GM23338 (cell line): ENCODE data around the gene CCDC59. TPM values are rescaled to one million over a fixed set of nuclear protein-coding genes. Genes with fewer than 3 reads are reported as not detected.

Experiments used
- ATAC-seq: fragments of 200-7000 bp; cut with Tn5 transposase; 3 replicates; pipeline ENCODE4 v1.9.1; 2020
- DNase-seq: peaks from one replicate; pipeline ENCODE4 v3.0.0-alpha.2; 2015; ENCODE audit warnings: low spot score
- H2AFZ ChIP-seq: fragments of 200-600 bp; sonication (generic); 2 replicates; pipeline ENCODE4 v1.8.0; 2016; ENCODE audit warnings: antibody characterized with exemption, mild to moderate bottlenecking, moderate library complexity
- H3F3A ChIP-seq: fragments of 200-600 bp; sonication (generic); replicated peaks from 2 replicates; pipeline ENCODE4 v1.8.0; 2017; ENCODE audit warnings: antibody characterized with exemption, mixed run types, low read depth
- H3K27ac ChIP-seq: fragments of 200-600 bp; sonication (generic); 2 replicates; pipeline ENCODE4 v1.6.1; 2016; ENCODE audit warnings: low read depth
- H3K27me3 ChIP-seq: fragments of 200-600 bp; sonication (generic); 2 replicates; pipeline ENCODE4 v1.8.0; 2016; ENCODE audit warnings: mild to moderate bottlenecking, mixed run types, moderate library complexity; ENCODE audit not compliant: insufficient read depth
- H3K36me3 ChIP-seq: fragments of 200-600 bp; sonication (generic); 2 replicates; pipeline ENCODE4 v1.8.0; 2016; ENCODE audit warnings: mild to moderate bottlenecking; ENCODE audit not compliant: insufficient read depth
- H3K4me1 ChIP-seq: fragments of 200-600 bp; sonication (generic); 2 replicates; pipeline ENCODE4 v1.8.0; 2016; ENCODE audit warnings: mild to moderate bottlenecking, moderate library complexity; ENCODE audit not compliant: insufficient read depth
- H3K4me2 ChIP-seq: fragments of 200-600 bp; sonication (generic); 2 replicates; pipeline ENCODE4 v1.7.1; 2017; ENCODE audit warnings: mixed run types
- H3K4me3 ChIP-seq: fragments of 200-600 bp; sonication (generic); 2 replicates; pipeline ENCODE4 v1.6.1; 2016; ENCODE audit warnings: mixed run types
- H3K79me2 ChIP-seq: fragments of 200-600 bp; sonication (generic); replicated peaks from 2 replicates; pipeline ENCODE4 v1.8.0; 2017; ENCODE audit warnings: mild to moderate bottlenecking; ENCODE audit not compliant: insufficient read depth
- H3K9me2 ChIP-seq: fragments of 200-600 bp; sonication (generic); 2 replicates; pipeline ENCODE4 v1.8.0; 2017; ENCODE audit not compliant: insufficient read depth
- H4K20me1 ChIP-seq: fragments of 200-600 bp; sonication (generic); replicated peaks from 2 replicates; pipeline ENCODE4 v1.8.0; 2017; ENCODE audit warnings: mild to moderate bottlenecking; ENCODE audit not compliant: insufficient read depth
- H3K27ac Mint-ChIP-seq: 2 replicates; pipeline ENCODE4 v1.8.0; 2020; ENCODE audit warnings: inconsistent platforms, mild to moderate bottlenecking, moderate library complexity, mixed read lengths
- H3K27me3 Mint-ChIP-seq: 3 replicates; pipeline ENCODE4 v1.8.0; 2022; ENCODE audit warnings: low read depth, mild to moderate bottlenecking, moderate library complexity, mixed read lengths, inconsistent platforms; ENCODE audit not compliant: insufficient read depth, poor library complexity
- H3K36me3 Mint-ChIP-seq: 3 replicates; pipeline ENCODE4 v1.8.0; 2021; ENCODE audit warnings: low read depth, mild to moderate bottlenecking, inconsistent platforms, moderate library complexity, mixed read lengths
- H3K4me1 Mint-ChIP-seq: 3 replicates; pipeline ENCODE4 v1.8.0; 2020; ENCODE audit warnings: mild to moderate bottlenecking, inconsistent platforms, mixed read lengths
- H3K4me3 Mint-ChIP-seq: 3 replicates; pipeline ENCODE4 v1.8.0; 2021; ENCODE audit warnings: moderate library complexity, mild to moderate bottlenecking, inconsistent platforms, mixed read lengths
- H3K9me3 Mint-ChIP-seq: 3 replicates; pipeline ENCODE4 v1.8.0; 2020; ENCODE audit warnings: moderate library complexity, mild to moderate bottlenecking, inconsistent platforms, mixed read lengths
- CREB1 ChIP-seq: fragments of 250-450 bp; sonication (Bioruptor Pico); IDR thresholded peaks from 2 replicates; pipeline ENCODE4 v1.5.0; 2020; ENCODE audit warnings: low read depth, mild to moderate bottlenecking, moderate library complexity
- CTCF ChIP-seq, 2 experiments: fragments of 200-600 bp in 1 of 2; sonication (generic) in 1 of 2; conservative IDR thresholded peaks; 2 replicates each; pipeline versions ENCODE4 v1.5.1 to v1.6.1; 2016 to 2017; ENCODE audit warnings: antibody characterized with exemption in 2 of 2, low read depth in 2 of 2, mild to moderate bottlenecking in 2 of 2, moderate library complexity in 1 of 2
- ETS1 ChIP-seq: IDR thresholded peaks from 2 replicates; pipeline ENCODE4 v1.6.1; 2016; ENCODE audit warnings: antibody characterized with exemption
- EZH2 ChIP-seq: fragments of 200-600 bp; sonication (generic); IDR thresholded peaks from one replicate; pipeline ENCODE4 v1.8.0; 2017; ENCODE audit warnings: antibody characterized with exemption, mild to moderate bottlenecking, low read depth; ENCODE audit not compliant: unreplicated experiment
- EZH2phosphoT487 ChIP-seq: fragments of 200-600 bp; sonication (generic); IDR thresholded peaks from one replicate; pipeline ENCODE4 v1.8.1; 2018; ENCODE audit warnings: antibody characterized with exemption; ENCODE audit not compliant: unreplicated experiment
- JUNB ChIP-seq: IDR thresholded peaks from one replicate; pipeline ENCODE4 v1.6.1; 2016; ENCODE audit warnings: antibody characterized with exemption; ENCODE audit not compliant: unreplicated experiment
- NANOG ChIP-seq: IDR thresholded peaks from 2 replicates; pipeline ENCODE4 v1.6.1; 2016; ENCODE audit warnings: antibody characterized with exemption, borderline replicate concordance
- POLR2AphosphoS5 ChIP-seq: IDR thresholded peaks from 2 replicates; pipeline ENCODE4 v1.6.1; 2016; ENCODE audit warnings: antibody characterized with exemption, low read depth
- REST ChIP-seq: IDR thresholded peaks from one replicate; pipeline ENCODE4 v1.6.1; 2018; ENCODE audit warnings: antibody characterized with exemption; ENCODE audit not compliant: unreplicated experiment
- STAT1 ChIP-seq: IDR thresholded peaks from one replicate; pipeline ENCODE4 v1.6.1; 2016; ENCODE audit warnings: antibody characterized with exemption; ENCODE audit not compliant: unreplicated experiment
- ZNF114 ChIP-seq: fragments of 250-450 bp; sonication (Bioruptor Pico); IDR thresholded peaks from 2 replicates; pipeline ENCODE4 v1.5.0; 2020; ENCODE audit warnings: mild to moderate bottlenecking, moderate library complexity
- ZNF331 ChIP-seq: fragments of 250-450 bp; sonication (Bioruptor Pico); IDR thresholded peaks from 2 replicates; pipeline ENCODE4 v1.5.0; 2020; ENCODE audit warnings: low read depth, mild to moderate bottlenecking, moderate library complexity
- ZNF462 ChIP-seq: fragments of 250-450 bp; sonication (Bioruptor Pico); IDR thresholded peaks from 2 replicates; pipeline ENCODE4 v1.5.0; 2020; ENCODE audit warnings: mild to moderate bottlenecking, moderate library complexity
- polyA plus RNA-seq: library from polyadenylated mRNA; unstranded; fragments of >200 nt; fragmentation: Nextera tagmentation; extraction: Ambion mirVana; gene quantifications from 2 replicates; pipeline ENCODE4 v1.2.1, GENCODE V29; 2016
- total RNA-seq: library from RNA; depleted of rRNA; stranded (reverse); fragments of >200 nt; shearing (Covaris generic); gene quantifications from 2 replicates; pipeline ENCODE4 v1.2.3, GENCODE V29; 2014

The CCDC59 gene
- total and polyA plus RNA-seq, 2 experiments from 2014 or later = 52.2 to 197 TPM

GRCh38 chr12:82327861-82328260 lies 30.3 kb downstream of the CCDC59 start:
- Mint-ChIP-seq H3K27me3 (no peaks in the 10 kb centered on the region), H3K4me1 (peaks cover 14% of the 10 kb centered on the region; the same call in 2 of the 3 replicates), H3K27ac (no peak overlapping the region), H3K4me3 (no peak overlapping the region), H3K9me3 (no peaks in the 10 kb centered on the region; the same call in 2 of the 3 replicates), H3K36me3 (no peaks in the 10 kb centered on the region)
- no peaks in the 10 kb centered on the region for H3K36me3 ChIP-seq
- no peaks in the 10 kb centered on the region for H3K27me3 ChIP-seq
- no peak overlapping the region for H3K4me3 ChIP-seq
- no peaks in the 10 kb centered on the region for H3F3A ChIP-seq
- no peak overlapping the region for H3K27ac ChIP-seq
- DNase-seq = no peak
- no peaks in the 10 kb centered on the region for H3K4me1 ChIP-seq
- no peak for TF ChIP-seq ZNF114 (CRISPR knock-in tag)
- no peak for TF ChIP-seq EZH2
- TF ChIP-seq JUNB = no peak
- no peak for TF ChIP-seq CTCF (conservative IDR thresholded peaks at IDR 0.05; ENCODE audit: low read depth in 2 of 2)
- TF ChIP-seq EZH2phosphoT487 = no peak
- no peak for TF ChIP-seq STAT1
- no peak for TF ChIP-seq REST
- no peak for TF ChIP-seq CREB1
- no peak for TF ChIP-seq ZNF462 (CRISPR knock-in tag)
- TF ChIP-seq ZNF331 (CRISPR knock-in tag) = no peak
- no peak for TF ChIP-seq ETS1
- no peak for TF ChIP-seq POLR2AphosphoS5
- no peak for TF ChIP-seq NANOG
- no peak for ATAC-seq
- no peaks in the 10 kb centered on the region for H3K9me2 ChIP-seq
- no peaks in the 10 kb centered on the region for H3K79me2 ChIP-seq
- H2AFZ ChIP-seq = no peak overlapping the region
- no peaks in the 10 kb centered on the region for H4K20me1 ChIP-seq
- no peak overlapping the region for H3K4me2 ChIP-seq
